IMR-90 (cell line): ENCODE data around the gene RRP15. TPM values are rescaled to one million over a fixed set of nuclear protein-coding genes. Genes with fewer than 3 reads are reported as not detected.

Experiments used
- ATAC-seq: fragments of 200-7000 bp; cut with Tn5 transposase; 2 replicates; pipeline ENCODE4 v1.9.1; 2020; ENCODE audit warnings: low read depth, mild to moderate bottlenecking, moderate library complexity
- BruUV-seq: library from RNA; stranded (reverse); fragments of 400-500 nt; replicated peaks from 2 replicates; lab custom pipeline; 2021; lab: Mats Ljungman, UMichigan
- CTCF ChIA-PET: fragments of 300-600 bp; formaldehyde crosslinking; extraction: SDS; loops from one replicate; lab custom pipeline; 2021; ENCODE audit warnings: antibody characterized with exemption; lab: Yijun Ruan, JAX
- POLR2A ChIA-PET: fragments of 300-600 bp; sonication (Branson Sonifier 250); formaldehyde crosslinking; loops from one replicate; lab custom pipeline; 2022; ENCODE audit warnings: antibody characterized with exemption; ENCODE audit not compliant: unreplicated experiment; lab: Charles Lee
- DNase-seq: peaks from one replicate; pipeline ENCODE4 v3.0.0; 2013
- H2AFZ ChIP-seq: replicated peaks from 2 replicates; pipeline ENCODE3; 2013; ENCODE audit warnings: low read length, mild to moderate bottlenecking; ENCODE audit not compliant: poor library complexity
- H2AK5ac ChIP-seq: 2 replicates; pipeline ENCODE4 v1.6.1; 2013; ENCODE audit warnings: low read depth, low read length, inconsistent platforms
- H2AK9ac ChIP-seq: replicated peaks from 2 replicates; pipeline ENCODE3; 2013; ENCODE audit warnings: mild to moderate bottlenecking, low read depth, low read length, moderate library complexity; ENCODE audit not compliant: poor library complexity
- H2BK120ac ChIP-seq: 2 replicates; pipeline ENCODE4 v1.6.1; 2013; ENCODE audit warnings: low read depth, low read length, inconsistent platforms
- H2BK15ac ChIP-seq: 3 replicates; pipeline ENCODE4 v1.6.1; 2013; ENCODE audit warnings: low read depth, low read length, inconsistent platforms
- H2BK20ac ChIP-seq: 2 replicates; pipeline ENCODE4 v1.6.1; 2013; ENCODE audit warnings: low read depth, mild to moderate bottlenecking, inconsistent platforms, low read length, moderate library complexity
- H2BK5ac ChIP-seq: 2 replicates; pipeline ENCODE4 v1.6.1; 2013; ENCODE audit warnings: mild to moderate bottlenecking, low read depth, low read length, inconsistent platforms; ENCODE audit not compliant: poor library complexity, severe bottlenecking
- H3K14ac ChIP-seq: replicated peaks from 2 replicates; pipeline ENCODE4 v1.6.1; 2013; ENCODE audit warnings: low read depth, low read length, inconsistent platforms
- H3K18ac ChIP-seq: 2 replicates; pipeline ENCODE4 v1.6.1; 2013; ENCODE audit warnings: low read depth, low read length, control low read depth
- H3K23ac ChIP-seq: 2 replicates; pipeline ENCODE4 v1.6.1; 2013; ENCODE audit warnings: low read depth, low read length, inconsistent platforms
- H3K27ac ChIP-seq: 2 replicates; pipeline ENCODE4 v1.5.1; 2013; ENCODE audit warnings: mild to moderate bottlenecking, control low read depth, low read length; ENCODE audit not compliant: insufficient read depth
- H3K27me3 ChIP-seq: 2 replicates; pipeline ENCODE4 v1.6.1; 2013; ENCODE audit warnings: low read length; ENCODE audit not compliant: control insufficient read depth, insufficient read depth
- H3K36me3 ChIP-seq: 2 replicates; pipeline ENCODE4 v1.6.1; 2013; ENCODE audit warnings: low read length, mixed read lengths; ENCODE audit not compliant: control insufficient read depth, insufficient read depth
- H3K4ac ChIP-seq: 2 replicates; pipeline ENCODE4 v1.6.1; 2013; ENCODE audit warnings: low read depth, low read length, inconsistent platforms
- H3K4me1 ChIP-seq: 2 replicates; pipeline ENCODE4 v1.6.1; 2013; ENCODE audit warnings: low read length, mixed read lengths; ENCODE audit not compliant: control insufficient read depth, insufficient read depth
- H3K4me2 ChIP-seq: 2 replicates; pipeline ENCODE4 v1.6.1; 2013; ENCODE audit warnings: low read depth, mild to moderate bottlenecking, control low read depth, low read length, moderate library complexity
- H3K4me3 ChIP-seq: 2 replicates; pipeline ENCODE4 v1.5.1; 2013; ENCODE audit warnings: low read depth, mild to moderate bottlenecking, control low read depth, low read length, moderate library complexity; ENCODE audit not compliant: insufficient read depth
- H3K56ac ChIP-seq: 2 replicates; pipeline ENCODE4 v1.6.1; 2013; ENCODE audit warnings: low read length, inconsistent platforms; ENCODE audit not compliant: insufficient read depth; ENCODE audit errors: extremely low read depth
- H3K79me1 ChIP-seq, 2 experiments: 2 replicates each; pipeline ENCODE4 v1.6.1; 2013; ENCODE audit warnings: low read length in 2 of 2, inconsistent platforms in 1 of 2, low read depth in 1 of 2
- H3K9ac ChIP-seq: 2 replicates; pipeline ENCODE4 v1.6.1; 2013; ENCODE audit warnings: low read depth, low read length, control low read depth
- H3K9me1 ChIP-seq: 2 replicates; pipeline ENCODE4 v1.6.1; 2013; ENCODE audit warnings: low read length, inconsistent platforms; ENCODE audit not compliant: insufficient read depth
- H3K9me3 ChIP-seq: 2 replicates; pipeline ENCODE4 v1.6.1; 2013; ENCODE audit warnings: low read length; ENCODE audit not compliant: control insufficient read depth, insufficient read depth
- H4K20me1 ChIP-seq: 2 replicates; pipeline ENCODE4 v1.6.1; 2013; ENCODE audit warnings: low read length, inconsistent platforms; ENCODE audit not compliant: insufficient read depth
- H4K5ac ChIP-seq: 2 replicates; pipeline ENCODE4 v1.6.1; 2013; ENCODE audit warnings: mild to moderate bottlenecking, low read depth, low read length, control low read depth
- H4K8ac ChIP-seq, 2 experiments: 2 replicates each; pipeline ENCODE4 v1.6.1; 2013; ENCODE audit warnings: low read depth in 2 of 2, low read length in 2 of 2, control low read depth in 1 of 2, inconsistent platforms in 1 of 2
- H4K91ac ChIP-seq: 2 replicates; pipeline ENCODE4 v1.6.1; 2013; ENCODE audit warnings: low read depth, low read length, inconsistent platforms; ENCODE audit not compliant: insufficient read depth
- BHLHE40 ChIP-seq: fragments of 150-350 bp; IDR thresholded peaks from 2 replicates; pipeline ENCODE4 v1.6.1; 2016; ENCODE audit warnings: mild to moderate bottlenecking, low read depth, low read length
- CEBPB ChIP-seq: IDR thresholded peaks from 2 replicates; pipeline ENCODE4 v1.6.1; 2012; ENCODE audit warnings: low read depth, low read length, improper control_type of control experiment
- CHD1 ChIP-seq: IDR thresholded peaks from 2 replicates; pipeline ENCODE4 v1.6.1; 2012; ENCODE audit warnings: low read depth, low read length, improper control_type of control experiment
- CTCF ChIP-seq: conservative IDR thresholded peaks from 2 replicates; pipeline ENCODE4 v1.5.1; 2012; ENCODE audit warnings: mild to moderate bottlenecking, low read depth, low read length, improper control_type of control experiment
- ELK1 ChIP-seq: fragments of 150-350 bp; IDR thresholded peaks from 2 replicates; pipeline ENCODE4 v1.6.1; 2016; ENCODE audit warnings: low read depth, mild to moderate bottlenecking, low read length, moderate library complexity, borderline replicate concordance
- FOS ChIP-seq: fragments of 150-350 bp; IDR thresholded peaks from 2 replicates; pipeline ENCODE4 v1.6.1; 2016; ENCODE audit warnings: low read depth, low read length
- MAFK ChIP-seq: IDR thresholded peaks from 2 replicates; pipeline ENCODE4 v1.6.1; 2012; ENCODE audit warnings: low read depth, low read length, improper control_type of control experiment
- MAZ ChIP-seq: IDR thresholded peaks from 2 replicates; pipeline ENCODE4 v1.6.1; 2012; ENCODE audit warnings: low read depth, mild to moderate bottlenecking, low read length, improper control_type of control experiment, moderate library complexity, borderline replicate concordance
- MXI1 ChIP-seq: IDR thresholded peaks from 2 replicates; pipeline ENCODE4 v1.6.1; 2012; ENCODE audit warnings: low read depth, mild to moderate bottlenecking, low read length, moderate library complexity, borderline replicate concordance
- NFE2L2 ChIP-seq: fragments of 150-350 bp; IDR thresholded peaks from 2 replicates; pipeline ENCODE4 v1.6.1; 2016; ENCODE audit warnings: low read depth, mild to moderate bottlenecking, low read length
- POLR2A ChIP-seq: IDR thresholded peaks from 2 replicates; pipeline ENCODE4 v1.6.1; 2012; ENCODE audit warnings: mild to moderate bottlenecking, low read depth, low read length
- RAD21 ChIP-seq: IDR thresholded peaks from 2 replicates; pipeline ENCODE4 v1.6.1; 2012; ENCODE audit warnings: low read length, improper control_type of control experiment
- RCOR1 ChIP-seq: IDR thresholded peaks from 2 replicates; pipeline ENCODE4 v1.6.1; 2012; ENCODE audit warnings: mild to moderate bottlenecking, low read length, improper control_type of control experiment; ENCODE audit not compliant: insufficient replicate concordance
- RFX5 ChIP-seq: IDR thresholded peaks from 2 replicates; pipeline ENCODE4 v1.8.0; 2012; ENCODE audit warnings: low read depth, mild to moderate bottlenecking, low read length, moderate library complexity
- SMC3 ChIP-seq: fragments of 150-350 bp; IDR thresholded peaks from 2 replicates; pipeline ENCODE4 v1.6.1; 2016; ENCODE audit warnings: low read depth, mild to moderate bottlenecking, antibody characterized with exemption, low read length, moderate library complexity
- USF2 ChIP-seq: fragments of 150-350 bp; IDR thresholded peaks from 2 replicates; pipeline ENCODE4 v1.6.1; 2017; ENCODE audit warnings: mild to moderate bottlenecking, antibody characterized with exemption, low read length, low read depth
- WGBS, 2 experiments: methylation state at CpG; one replicate each; pipeline versions ENCODE4 v1.1.5 to v1.1.7; 2013; ENCODE audit warnings: missing lambda C conversion rate in 2 of 2; ENCODE audit not compliant: insufficient read length in 1 of 2; ENCODE audit errors: extremely low coverage in 2 of 2; 5-methylcytosine and 5-hydroxymethylcytosine counted together
- dilution Hi-C: fragments of 300-500 bp; cut with HindIII; formaldehyde crosslinking; loops from one replicate; pipeline ENCODE4 v1.14.3; 2018; ENCODE audit warnings: low sequenced_read_pairs; ENCODE audit not compliant: unreplicated experiment
- in situ Hi-C: fragments of 300-500 bp; cut with MboI; formaldehyde crosslinking; loops from 3 replicates; pipeline ENCODE4 v1.14.3; 2019; ENCODE audit warnings: low sequenced_read_pairs, inconsistent platforms, mixed read lengths
- intact Hi-C: fragments of 100-400 bp; cut with micrococcal nuclease; formaldehyde crosslinking; loops from 2 replicates; pipeline ENCODE4 v1.10.0; 2022
- polyA plus RNA-seq, 3 experiments: library from polyadenylated mRNA; depleted of rRNA; stranded (reverse); fragments of >200 nt; gene quantifications; 2 replicates each; pipeline ENCODE4 v1.2.3, GENCODE V29; 2012; ENCODE audit warnings: low replicate concordance in 1 of 3
- total RNA-seq: library from RNA; depleted of rRNA; stranded (reverse); fragments of >200 nt; gene quantifications from 2 replicates; pipeline ENCODE4 v1.2.3, GENCODE V29; 2012

Gene RRP15
- total and polyA plus RNA-seq, 2 of the 4 experiments (the other 2 are of a cell fraction) = 3.1 to 4.1 TPM

GRCh38 chr1:218305472-218306064, 20.5 kb downstream of the RRP15 start:
- Histone ChIP-seq H4K91ac (no peak overlapping the region), H3K27me3 (no peaks in the 10 kb centered on the region), H3K4me1 (peaks cover 2% of the 10 kb centered on the region; the same call in 1 of the 2 replicates), H2AFZ (no peak overlapping the region), H3K14ac (no peak overlapping the region), H2BK20ac (no peak overlapping the region), H3K4ac (no peak overlapping the region), H2AK9ac (no peak overlapping the region), H2BK5ac (no peak overlapping the region), H4K8ac (no peak overlapping the region; a peak in 1 of 4 replicates), H2BK15ac (no peak overlapping the region), H3K27ac (no peak overlapping the region), H4K20me1 (no peaks in the 10 kb centered on the region), H3K23ac (no peak overlapping the region), H3K18ac (no peak overlapping the region), H2AK5ac (no peak overlapping the region), H3K56ac (no peak overlapping the region), H3K36me3 (no peaks in the 10 kb centered on the region), H3K9me1 (no peaks in the 10 kb centered on the region), H3K4me3 (no peak overlapping the region), H3K9me3 (no peaks in the 10 kb centered on the region), H3K4me2 (no peak overlapping the region), H3K79me1 (peaks cover 4 to 12% of the 10 kb centered on the region in 2 experiments; a peak in 2 of 4 replicates), H4K5ac (no peak overlapping the region), H2BK120ac (no peak overlapping the region), H3K9ac (no peak overlapping the region)
- ChIA-PET POLR2A (interaction anchor here (0.5 kb wide), 1 partner anchor 10 kb away, joined by 6 read pairs; no protein-coding TSS in a partner anchor), CTCF (interaction anchor here (0.5 kb wide), 1 partner anchor 642 kb away, joined by 4 read pairs; no protein-coding TSS in a partner anchor)
- dilution Hi-C loops = no loop called here
- TF ChIP-seq RCOR1 (no peak), RAD21 (no peak), MXI1 (no peak), RFX5 (no peak), ELK1 (no peak), CEBPB (no peak), BHLHE40 (no peak), CHD1 (no peak), SMC3 (no peak), MAZ (no peak), NFE2L2 (no peak), CTCF (no peak), USF2 (no peak), POLR2A (no peak), FOS (no peak), MAFK (no peak)
- DNase-seq = no peak
- in situ Hi-C loops = no loop called here
- intact Hi-C loops = no loop called here
- WGBS, 2 experiments = no CpG with 5 or more reads among the region's 6 CpGs
- no peak for ATAC-seq
- BruUV-seq = no TSS peak
